Measurements from ENCODE around the gene PADI2.
"Not testable (repeated sequence)": the region's sequence is repeated elsewhere in the genome, so short reads cannot be mapped to it uniquely, and the experiment has no call there.

The PADI2 gene

DNA sequence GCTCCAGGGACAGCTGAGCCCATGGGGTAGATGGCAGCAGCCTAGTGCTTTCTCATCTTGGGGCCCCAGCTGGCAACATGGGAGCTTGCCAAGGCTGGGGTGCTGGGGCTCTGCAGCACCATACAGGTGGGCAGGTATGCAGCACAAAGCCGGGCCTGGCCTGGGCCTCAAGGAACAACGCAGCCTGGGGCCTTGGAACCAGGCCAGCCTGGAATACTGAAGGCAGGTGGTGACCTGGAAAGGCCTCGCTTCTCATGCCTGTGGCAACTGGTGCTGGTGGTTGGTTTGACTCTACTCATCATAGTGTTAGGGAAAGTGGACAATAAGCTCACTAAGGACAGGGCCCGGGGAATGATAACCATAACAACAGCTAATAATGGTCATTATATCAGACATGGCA is 38.4 kb downstream of the PADI2 start:
- DNase-seq: no peak

DNA sequence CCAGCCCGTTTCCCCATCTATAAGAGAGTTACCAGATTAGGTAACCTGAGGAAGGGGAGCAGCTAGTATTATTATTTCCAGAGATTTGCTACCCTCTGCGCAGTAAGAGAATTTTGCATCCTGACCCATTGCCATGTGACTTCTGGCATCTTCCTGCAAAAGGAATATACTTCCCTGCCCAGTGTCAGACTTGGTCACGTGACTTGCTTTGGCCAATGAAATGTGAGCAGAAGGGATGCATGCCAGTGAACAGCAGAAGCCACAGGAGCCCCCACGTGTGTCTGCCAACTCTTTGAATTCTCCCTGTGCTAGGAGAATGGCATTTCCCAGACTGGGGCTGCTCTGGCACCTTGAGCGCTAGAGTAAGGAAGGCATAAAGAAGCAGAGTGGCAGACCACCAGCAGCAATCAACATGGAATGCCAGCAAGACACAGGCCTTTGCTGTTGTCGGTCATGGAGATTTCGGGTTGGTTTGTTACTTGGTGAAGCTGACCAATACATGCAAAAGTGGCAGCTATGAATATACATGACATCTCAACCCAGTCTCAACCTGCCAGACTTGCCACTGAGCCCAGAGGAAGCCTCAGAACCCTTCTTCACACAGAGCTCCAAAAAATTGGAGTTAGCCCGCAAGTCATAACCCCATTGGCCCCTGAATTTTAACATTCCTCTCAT is 39.0 kb downstream of the PADI2 start:
- DNase-seq: no peak

DNA sequence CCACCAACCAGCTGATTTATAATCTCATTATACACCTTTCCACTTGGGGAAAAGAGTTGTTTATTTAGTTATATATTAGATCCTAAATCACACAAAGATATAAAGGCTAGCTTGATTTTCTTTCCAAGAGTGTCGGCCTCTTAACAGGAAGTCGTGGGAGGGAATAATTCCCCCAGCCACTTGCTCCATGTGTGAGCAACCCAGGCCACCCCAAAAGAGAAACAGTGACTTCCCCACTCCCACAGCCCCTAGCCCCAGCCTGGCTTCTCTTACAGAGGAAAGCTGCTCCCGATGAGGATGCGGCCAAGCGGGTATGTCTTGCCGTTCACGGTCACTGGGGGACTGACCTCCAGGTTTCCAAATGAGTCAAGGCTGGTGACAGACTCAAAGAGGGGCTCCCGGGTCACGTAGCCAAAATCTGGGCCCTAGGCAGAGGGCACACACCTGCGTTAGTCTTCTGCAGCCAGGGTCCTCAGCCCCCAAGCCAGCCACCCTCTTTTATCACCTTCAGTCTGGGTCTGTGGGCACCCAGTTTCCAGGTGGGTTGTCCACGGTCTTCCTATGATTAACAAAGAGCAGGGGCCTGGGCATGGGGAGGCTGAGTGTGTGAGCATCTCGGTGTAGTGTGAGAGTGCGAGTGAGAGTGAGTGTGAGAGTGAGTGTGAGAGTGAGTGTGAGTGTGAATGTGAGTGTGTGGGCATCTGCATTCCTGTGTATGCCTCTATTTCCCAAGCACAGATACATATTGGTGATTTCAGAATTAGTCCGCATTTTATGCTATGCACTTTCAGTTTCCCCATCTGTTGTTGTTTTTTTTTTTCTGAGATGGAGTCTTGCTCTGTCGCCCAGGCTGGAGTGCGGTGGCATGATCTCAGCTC is 40.0 kb downstream of the PADI2 start:
- no peak for DNase-seq

DNA sequence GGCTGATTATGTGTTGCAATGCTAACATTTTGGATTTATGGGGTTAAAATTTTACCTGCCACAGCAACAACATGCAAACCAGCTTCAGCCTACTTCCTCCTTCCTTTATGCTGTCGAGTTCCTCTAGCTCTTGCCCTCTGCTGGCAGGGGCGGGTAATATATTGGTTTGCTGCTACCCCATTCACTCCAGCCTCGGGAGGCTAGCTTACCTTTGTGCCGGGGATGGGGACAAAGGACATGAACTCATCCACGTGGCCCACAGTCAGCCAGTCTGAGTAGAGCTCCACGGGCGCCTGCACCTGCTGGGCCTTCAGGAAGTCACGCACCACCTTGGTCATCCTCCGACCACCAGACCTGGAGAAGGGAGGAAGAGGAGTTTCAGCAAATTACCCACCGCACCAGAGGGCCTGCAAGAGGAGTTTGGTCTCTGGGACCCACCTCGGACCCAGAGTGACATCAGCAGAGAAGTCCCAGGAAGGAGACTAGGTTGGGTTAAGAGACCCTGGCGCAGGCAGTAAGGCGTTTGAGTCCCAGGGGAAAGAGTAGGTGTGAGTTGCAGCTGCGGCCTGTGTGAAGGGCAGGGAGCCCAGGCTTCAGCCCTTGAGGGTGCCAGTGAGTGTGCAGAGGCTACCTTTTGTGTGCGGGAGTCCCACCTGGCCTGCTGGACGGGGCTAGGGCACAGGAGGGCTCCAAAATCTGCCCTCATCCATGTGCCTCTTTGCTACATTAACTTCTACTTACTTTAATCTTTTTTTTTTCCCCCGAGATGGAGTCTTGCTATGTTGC is 43.6 kb downstream of the PADI2 start:
- DNase-seq: no peak

DNA sequence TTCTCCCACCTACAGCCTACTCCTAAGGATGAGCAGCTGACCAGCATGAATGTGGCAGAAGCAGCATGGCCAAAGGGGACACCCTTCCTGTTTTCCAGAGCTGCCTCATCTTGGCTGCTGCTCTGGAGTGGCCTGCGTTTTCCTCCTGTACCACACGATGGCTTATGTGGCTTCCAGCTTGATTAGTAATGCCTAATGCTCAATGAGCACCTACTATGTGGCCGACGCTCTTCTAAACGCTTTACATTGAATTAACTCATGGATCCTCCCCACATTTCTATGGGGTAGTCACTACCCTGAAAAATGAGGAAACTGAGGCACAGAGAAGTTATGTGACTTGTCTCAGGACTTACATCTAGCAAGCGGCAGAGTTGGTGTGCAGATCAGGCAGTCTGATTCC is 47.5 kb downstream of the PADI2 start:
- no peak for DNase-seq

DNA sequence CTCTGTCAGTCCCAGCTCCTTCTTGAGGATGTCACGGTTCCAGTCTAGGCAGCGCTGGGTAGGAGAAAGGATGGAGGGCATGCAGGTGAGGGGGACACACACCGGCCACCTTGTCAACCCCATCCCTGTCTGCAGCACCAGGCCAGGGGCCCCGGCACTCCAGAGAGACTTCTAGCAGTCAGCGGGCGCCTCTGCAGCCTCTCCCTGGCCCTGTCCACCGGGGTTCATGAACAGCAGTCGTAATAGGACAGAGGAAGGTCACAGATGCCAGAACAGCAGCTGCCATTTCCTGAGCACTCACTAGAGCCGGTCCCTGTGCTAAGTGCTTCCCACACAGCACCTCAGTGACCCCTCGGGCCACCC is 49.1 kb downstream of the PADI2 start:
- DNase-seq: no peak

DNA sequence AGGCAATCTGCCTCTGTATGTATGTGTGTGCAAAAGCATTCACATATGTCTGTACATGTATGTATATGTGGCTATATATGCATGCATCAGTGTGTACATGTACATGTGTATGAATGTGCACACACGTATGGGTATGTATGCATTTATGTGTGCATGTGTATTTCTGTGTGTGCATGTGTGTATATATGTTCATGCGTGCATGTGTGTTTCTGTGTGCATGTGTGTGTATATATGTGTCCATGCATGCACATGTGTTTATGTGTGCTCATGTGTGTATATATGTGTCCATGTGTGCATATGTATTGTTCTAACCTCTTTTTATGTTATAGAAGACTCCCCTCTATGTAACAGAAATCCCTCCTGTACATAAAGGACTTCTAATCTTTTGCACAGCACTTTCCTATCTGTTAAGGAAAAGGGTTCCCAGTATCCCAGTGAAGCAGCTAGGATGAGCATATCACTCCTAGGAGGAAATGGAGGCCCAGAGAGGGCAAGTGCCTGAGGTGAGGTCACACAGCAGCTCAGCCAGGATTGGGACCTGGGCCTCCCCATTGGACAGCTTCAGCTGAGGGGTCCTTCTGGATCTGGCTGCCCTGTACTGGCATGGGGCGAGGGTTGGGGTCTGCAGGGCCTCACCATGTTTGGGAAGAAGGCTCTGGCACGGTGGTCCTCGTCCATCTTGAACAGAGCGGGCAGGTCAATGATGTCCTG is 49.6 kb downstream of the PADI2 start:
- DNase-seq: no peak

DNA sequence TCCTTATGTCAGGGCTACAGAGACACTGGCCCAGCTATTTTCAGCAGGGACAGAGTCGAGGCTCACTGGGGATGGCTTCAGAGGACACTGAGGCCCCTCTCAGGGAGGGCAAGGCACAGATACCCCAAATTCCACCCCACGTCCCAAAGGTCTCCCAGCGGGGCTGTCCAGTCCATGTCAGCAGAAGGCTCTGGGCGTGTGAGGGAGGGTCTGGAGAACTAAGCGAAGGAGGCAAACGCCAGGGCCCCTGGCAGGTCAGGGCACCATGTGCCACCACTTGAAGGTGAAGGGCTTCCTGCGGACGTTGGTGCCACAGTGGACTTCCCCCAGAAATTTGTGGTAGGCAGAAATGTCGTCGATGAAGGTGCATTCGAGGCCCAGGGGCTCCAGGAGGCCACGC is 50.5 kb downstream of the PADI2 start:
- no peak for DNase-seq

DNA sequence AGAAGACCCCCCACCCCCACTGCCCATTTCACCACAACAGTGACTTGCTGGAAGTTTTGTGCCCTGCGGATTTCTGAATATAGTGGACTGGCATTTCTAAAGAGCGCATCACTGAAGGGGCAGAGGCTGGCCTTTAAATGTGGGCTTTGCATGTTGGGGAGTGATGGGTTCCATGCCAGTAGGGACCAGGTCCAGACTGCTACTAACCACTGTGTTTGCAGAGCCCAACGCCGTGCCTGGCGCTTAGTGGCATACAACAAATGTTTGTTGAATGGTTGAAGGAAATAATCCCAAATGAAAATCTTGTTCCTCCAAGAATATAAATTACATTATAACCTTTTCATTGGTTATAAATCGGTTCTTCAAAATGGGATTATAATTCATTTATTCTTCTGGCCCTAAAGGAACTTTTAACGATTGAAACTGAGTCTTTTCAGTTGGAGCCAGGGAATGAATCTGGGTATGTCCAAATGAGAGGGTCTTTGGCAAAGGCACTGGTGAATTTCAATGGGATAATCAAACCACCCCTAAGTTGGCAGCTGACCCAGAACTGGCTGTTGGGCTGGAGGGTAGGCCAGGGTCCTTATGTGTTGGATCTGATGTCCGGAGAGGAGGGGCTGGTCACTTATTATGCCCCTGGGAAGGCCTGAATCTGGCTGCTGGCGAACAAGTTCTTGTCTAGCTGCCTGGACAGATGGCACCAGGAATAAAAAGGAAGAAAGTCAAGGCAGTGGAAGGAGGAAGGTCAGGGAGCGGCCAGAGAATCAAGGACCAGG is 51.6 kb downstream of the PADI2 start:
- DNase-seq: no peak

DNA sequence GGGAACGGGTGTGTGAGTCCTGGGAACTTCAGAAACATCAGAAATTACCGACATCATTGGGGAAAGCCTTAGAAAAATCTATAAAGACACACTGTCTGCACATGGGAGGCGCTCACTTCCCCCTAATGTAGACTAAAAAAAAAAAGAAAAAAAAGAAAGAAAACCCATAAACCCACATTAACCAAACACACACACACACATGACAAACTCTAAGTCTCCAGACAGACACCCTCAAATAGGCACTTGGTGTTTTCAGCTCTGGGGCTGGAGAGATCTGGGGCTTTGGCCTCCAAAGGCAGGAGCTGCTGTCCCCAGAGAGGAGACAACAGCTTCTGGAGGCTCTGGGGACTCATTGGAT is 52.2 kb downstream of the PADI2 start:
- no peak for DNase-seq

DNA sequence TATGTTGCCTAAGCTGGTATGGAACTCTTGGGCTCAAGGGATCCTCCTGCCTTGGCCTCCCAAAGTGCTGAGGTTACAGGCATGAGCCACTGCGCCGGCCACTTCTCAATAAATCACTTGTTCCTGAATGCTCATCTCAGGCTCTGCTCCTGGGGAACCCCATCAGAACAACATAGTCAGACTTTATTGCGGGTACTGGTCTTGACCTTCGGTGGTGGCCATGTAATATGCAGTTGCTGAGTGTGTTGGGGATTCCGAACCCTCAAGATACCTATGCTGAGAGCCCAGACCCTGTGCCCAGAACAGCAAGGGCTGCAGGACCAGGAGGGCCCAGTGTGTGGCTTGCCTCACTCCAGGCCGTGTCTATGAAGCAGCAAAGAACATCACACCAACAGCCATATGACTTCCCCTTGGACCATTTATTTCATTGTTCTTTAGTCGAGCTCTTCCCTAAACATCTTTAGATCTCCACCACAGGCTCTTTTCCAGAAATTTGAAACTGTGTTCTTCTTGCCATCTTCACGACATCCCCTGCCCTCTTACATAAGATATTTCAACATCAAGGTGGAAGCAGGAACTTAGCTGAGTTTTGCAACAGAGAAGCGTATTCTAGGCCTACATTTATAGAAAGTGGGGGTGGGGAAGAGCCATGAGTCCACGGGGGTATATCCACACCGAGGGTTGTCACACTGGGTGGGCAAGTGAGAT is 52.7 kb downstream of the PADI2 start:
- no peak for DNase-seq

DNA sequence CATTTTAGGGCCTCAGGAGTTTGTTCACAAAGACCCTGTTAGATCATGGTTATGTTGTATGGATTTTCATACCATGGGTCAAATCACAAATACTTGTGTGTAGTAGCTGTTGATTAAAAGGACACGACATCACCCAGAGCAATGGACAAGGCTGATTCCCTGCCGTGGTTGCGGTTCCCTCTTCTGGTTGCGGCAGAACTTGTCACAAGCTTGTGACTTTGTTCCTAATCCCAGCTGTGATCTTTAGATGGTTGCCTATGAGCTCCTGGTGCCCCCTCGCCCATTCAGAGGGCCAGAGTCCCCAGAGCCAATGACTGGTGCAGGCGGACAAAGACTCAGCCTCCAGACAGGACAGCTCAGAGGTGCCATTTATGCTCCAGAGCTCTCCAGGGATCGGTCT is 53.6 kb downstream of the PADI2 start:
- no peak for DNase-seq

DNA sequence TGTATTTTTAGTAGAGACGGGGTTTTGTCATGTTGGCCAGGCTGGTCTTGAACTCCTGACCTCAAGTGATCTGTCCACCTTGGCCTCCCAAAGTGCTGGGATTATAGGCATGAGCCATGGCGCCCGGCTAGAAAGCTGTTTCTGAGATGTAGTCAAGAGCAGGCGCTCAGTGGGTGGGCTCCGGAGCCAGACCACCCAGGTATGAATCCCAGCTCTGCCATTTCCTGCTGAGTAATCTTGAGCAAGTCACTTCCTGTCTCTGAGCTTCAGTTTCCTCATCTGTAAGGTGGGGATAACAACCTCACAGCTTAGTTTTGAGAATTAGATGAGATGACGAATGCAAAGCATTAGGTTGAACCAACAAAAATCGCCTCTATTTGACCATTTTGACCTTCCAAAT is 56.5 kb downstream of the PADI2 start:
- not testable (repeated sequence) for DNase-seq

DNA sequence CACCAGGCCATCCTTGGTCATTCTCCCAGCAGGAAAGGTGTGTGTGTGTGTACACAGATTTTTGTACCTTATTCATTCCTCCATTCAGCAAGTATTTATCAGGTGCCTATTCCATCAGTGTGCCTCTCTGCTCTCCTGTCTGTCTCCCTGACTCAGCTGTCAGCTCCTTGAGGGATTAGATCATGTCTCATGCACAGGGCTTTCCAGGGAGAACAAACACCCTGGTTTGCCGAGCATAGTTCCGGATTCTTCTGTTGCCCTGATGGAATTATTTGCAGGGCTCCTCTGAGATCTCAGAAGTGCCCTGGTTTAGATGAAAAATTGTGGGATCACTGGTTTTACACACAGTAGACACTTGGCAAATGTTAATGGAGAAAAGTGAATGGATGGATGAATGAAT is 57.4 kb downstream of the PADI2 start:
- no peak for DNase-seq

DNA sequence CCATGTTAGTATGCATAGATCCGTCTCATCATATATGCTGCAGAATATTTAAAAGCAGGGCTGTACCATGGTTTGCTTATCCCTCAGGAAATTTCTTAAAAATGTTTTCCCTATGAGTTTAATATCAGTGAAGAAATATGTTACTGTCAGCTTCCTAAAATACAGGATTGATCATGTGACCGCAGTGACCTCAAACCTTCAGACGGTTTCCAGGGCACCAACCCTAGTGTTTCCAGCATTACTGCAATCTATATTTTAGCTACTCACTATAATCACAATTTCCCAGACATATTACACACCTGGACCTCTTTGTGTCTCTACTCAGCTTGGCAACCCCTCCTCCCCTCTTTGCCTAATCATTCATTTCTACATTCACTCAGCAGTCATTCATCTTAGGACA is 57.8 kb downstream of the PADI2 start:
- DNase-seq: no peak

DNA sequence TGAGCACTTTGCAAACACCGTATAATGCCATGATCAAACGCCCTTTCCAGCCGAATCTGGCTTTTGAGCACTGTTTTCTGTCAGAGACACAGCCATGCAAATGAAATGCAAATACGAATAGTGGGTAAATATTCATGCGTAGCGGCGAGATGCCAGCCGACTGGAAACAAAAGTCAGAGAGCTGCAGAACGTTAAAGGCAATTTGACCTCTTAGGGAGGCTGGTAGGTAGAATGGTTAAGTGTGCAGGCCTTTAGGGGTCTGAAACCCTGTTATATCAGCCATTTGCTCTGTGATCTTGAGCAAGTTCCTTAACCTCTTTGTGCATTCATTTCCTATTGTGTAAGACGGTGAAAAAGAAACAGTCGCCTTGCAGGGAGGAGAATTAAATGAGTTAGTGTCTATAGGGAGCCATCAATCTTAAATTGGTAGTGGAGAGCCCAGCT is 58.9 kb downstream of the PADI2 start:
- DNase-seq: no peak

DNA sequence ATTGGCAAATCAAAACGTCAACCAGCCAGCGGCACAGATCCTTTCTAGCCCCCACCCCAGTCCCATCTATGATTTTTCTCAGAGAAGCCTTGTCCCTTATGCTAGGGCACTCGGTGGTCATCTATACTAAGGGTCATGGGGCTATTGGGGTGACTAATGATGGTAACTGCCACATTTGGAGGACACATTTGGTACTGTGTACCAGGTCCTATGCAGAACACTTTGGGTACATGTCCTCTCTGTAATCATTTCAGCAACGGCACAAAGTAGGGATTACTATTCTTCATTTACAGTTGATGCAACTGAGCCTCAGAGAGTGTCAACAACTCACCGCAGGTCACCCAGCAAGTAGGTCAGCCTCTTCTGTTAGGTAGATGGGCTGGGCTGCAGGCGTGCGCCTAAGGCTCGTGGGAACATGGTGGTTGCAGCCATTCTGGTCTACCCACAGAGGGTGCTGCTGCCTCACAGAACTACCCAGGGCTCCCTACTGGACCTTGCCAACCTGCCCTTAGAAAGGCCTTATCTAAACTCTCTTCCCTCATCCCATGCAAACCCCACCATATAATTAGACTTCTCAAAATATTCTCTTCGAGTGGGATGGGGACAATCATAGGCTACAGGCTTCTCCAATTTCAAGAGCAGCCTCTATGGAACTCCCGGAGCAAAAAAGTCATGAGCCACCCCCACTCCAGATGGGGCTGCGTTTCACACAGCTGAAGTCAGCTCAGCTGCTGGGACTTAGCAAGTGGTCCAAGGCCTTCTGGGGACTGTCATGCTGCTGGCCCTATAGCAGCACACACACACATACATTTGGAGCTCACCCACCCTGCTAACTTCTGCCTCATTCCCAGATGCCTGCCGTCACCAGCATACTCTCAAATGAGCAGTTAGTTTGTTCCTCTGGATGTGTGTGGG is 59.6 kb downstream of the PADI2 start:
- no peak for DNase-seq

DNA sequence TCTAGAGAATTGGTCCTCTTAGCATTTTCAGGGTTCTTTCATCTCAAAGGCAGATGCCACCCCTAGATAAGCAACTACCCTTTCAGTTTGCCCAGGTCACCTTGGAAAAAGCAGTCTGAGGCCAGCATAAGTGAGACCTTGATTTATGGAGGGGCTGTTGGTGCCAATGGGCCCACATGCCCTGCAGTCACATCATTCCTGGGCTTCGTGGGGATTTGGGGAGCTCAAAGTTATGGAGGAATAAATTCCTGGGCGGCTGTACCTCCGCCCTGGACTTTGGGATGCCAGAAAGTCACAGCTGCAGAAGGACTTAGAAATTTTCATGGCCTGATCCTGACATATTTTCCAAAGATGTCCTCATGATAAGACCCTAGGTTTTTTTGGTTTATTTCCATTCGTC is 62.7 kb downstream of the PADI2 start:
- DNase-seq: no peak

DNA sequence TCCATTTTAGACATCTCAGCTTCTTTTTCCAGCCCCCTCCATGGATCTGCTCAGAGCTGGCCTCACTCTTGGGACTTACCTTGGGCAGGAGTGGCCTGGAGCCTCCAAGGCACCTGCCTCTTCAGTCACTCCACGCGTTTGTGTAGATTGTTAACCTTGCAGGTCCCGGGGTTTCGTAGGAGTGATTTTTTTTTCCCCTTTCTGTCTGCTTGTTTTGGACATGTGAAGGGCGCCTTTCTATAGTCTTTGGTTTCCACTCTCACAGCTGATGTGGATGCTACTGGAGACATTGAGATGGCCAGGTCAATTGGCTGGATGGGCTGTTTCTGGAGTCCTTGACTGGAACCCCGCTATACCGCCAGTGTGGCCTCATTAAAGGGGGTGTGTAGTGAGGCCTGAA is 63.5 kb downstream of the PADI2 start:
- no peak for DNase-seq

DNA sequence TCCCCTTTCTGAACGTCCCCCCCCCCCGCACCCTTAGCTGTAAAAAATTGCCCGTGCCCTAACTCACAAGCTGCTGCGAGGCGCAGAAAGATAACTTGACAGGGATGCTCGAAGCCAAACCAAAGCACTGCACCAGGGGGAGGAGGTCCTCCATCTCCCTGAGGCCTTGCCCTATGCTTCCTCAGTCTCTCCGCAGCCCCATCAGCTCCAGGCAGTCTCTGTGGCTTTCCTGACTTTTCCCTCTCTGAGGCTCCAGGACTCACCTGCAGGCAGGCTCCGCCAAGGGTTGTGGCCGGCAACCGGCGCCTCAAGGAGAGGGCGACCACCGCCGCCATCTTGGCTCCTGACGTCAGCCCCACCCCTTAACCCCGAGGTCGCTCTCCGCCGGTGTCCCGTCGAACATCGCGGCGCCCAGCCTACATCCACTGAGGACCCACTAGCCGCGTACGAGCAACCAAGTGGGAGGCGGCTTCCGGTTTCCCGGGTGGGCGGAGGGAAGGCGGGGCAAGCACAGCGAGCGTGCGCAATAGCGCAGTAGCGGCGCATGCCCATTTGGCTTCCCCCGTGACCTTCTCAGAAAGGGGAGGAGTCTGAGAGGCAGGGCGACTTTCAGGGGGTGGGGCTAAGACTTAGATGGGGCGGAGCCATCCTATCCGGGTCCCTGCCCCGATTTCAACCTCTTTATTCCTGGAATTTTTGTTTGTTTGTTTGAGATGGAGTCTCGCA is 65.4 kb downstream of the PADI2 start, which contains the start of gene SDHB:
TSS of gene SDHB (minus strand) at position 348 of the 726 bp plus-strand sequence. CDS start at position 335, 13 bp downstream.
- DNase-seq: peak; percentile 100
